ENCODE measurements around the gene ITPA. TPM values are rescaled to one million over a fixed set of nuclear protein-coding genes. Genes with fewer than 3 reads are reported as not detected.

Gene ITPA
- 10 to 100 TPM; 36.0 to 68.3 (median 43.0) TPM for polyA plus RNA-seq

DNA sequence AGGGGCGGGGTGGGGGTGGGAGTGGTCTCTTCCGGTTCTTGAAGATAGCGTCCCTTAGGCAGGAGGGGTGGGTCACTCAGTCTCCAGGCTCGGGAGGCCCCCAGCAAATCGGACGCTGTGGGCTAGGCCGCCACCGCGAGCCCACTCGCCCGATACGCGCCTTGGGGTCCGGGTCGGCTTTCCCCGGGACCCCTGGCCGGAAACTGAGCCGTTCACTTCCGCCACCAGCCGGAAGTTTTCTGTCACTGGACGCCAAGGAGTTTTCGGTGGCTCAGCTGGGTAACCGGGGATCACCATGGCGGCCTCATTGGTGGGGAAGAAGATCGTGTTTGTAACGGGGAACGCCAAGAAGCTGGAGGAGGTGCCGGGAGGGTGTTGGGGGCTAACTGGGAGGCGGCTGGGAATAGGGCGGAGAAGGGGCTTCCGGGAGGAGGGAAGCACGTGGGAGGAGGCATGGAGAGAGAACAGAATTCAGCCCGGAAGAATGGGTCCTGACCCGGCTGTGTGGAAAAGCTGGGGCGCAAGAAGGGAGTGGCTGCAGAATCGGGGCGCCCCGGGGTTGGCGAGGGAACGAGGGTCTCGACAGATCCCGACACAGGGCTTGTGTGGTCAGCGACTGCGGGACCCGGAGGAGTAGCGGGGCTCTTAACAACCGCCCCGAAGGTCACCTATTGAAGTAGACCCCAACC lies at the start of gene ITPA:
Gene ITPA (plus strand): TSS at position 242 of the 689 bp plus-strand sequence. CDS start 54 bp downstream, at position 296.
- H3K27ac ChIP-seq (ENCODE audit: low read depth, low read length): no peak within 1 kb of the TSS
- 1% methylated on average over 40 to 48 of the region's 48 CpGs for WGBS, 3 donors

GRCh38 chr20:3160418-3160817 lies 48.9 kb upstream of the ITPA start:
- 93 to 96% (median 95%) methylated on average over 6 of the region's 6 CpGs for whole genome bisulfite sequencing, 3 donors
- no peak overlapping the region for H3K27ac ChIP-seq (ENCODE audit: low read depth, low read length)

DNA sequence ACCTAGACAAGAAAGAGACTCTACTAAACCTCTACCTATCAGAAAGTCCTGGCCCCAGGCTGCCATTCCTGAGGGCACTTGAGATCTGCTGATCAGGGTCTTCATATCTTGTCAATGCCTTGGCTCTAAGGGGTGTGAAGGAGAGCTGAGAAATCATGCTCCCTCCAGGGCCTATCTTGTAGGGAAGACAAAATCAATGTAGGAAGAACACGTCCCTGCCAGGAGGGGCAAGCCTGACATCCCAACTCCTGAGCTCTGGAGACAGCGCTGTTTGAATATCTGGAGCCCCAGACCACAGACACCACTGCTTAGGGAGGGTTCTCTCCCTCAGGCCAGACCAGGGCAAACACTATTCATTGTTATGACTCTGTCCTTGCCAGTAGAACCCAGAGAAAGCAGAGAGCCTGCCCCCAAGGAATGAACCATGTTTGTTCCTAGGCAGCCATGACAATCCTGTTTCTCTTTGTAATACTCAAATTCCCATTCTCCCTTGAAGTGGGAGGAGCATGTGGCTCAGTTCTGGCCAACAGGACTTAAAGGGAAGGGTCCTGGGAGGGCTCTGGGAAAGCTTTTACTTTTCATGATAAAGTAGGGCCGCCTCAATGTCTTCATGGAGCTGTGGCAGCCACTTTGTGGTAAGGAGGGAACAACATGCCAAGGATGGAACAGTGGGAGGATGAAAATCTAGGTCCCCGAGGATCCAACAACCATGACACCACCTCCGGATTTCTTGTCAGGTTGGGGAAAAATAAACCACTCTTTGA lies 47.8 kb upstream of the ITPA start:
- H3K27ac ChIP-seq (ENCODE audit: low read depth, low read length): no peak overlapping the region
- WGBS, 3 donors: 67 to 82% (median 77%) methylated on average over 5 of the region's 5 CpGs

DNA sequence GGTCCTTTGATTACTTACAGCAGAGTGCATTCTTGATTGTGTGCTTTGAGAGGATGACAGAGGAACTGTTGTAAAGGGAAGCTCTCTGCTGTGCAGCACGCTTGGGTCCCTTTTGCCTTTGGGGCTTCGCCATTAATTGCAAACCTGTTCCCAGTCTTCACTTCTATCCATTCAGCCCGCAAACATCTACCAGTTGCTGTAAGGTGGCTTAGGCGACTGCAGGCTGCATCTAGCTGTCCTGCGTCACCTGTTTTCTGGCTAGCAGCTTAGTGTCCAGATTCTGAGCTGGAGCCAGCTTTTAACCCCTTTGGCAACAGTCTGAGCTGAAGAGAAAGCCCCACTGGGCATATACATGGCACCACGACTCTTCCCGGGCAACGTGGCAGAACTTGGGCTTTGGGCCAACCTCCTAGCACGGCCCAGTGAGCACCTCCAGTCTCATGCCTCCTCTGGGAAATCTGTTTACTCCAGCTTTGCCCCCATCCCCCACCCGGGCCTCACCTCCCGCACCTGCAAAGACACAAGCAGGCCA lies 47.2 kb upstream of the ITPA start:
- WGBS, 3 donors: 29 to 63% (median 63%) methylated on average over 11 of the region's 11 CpGs
- no peak overlapping the region for H3K27ac ChIP-seq (ENCODE audit: low read depth, low read length)

GRCh38 chr20:3163099-3164042 lies 45.9 kb upstream of the ITPA start:
- H3K27ac ChIP-seq (ENCODE audit: low read depth, low read length): no peak overlapping the region
- WGBS, 3 donors: 86 to 92% (median 91%) methylated on average over 14 of the region's 14 CpGs

GRCh38 chr20:3164043-3164762 lies 45.1 kb upstream of the ITPA start:
- 85 to 92% (median 89%) methylated on average over 27 to 32 of the region's 32 CpGs for whole genome bisulfite sequencing, 3 donors
- no peak overlapping the region for H3K27ac ChIP-seq (ENCODE audit: low read depth, low read length)

DNA sequence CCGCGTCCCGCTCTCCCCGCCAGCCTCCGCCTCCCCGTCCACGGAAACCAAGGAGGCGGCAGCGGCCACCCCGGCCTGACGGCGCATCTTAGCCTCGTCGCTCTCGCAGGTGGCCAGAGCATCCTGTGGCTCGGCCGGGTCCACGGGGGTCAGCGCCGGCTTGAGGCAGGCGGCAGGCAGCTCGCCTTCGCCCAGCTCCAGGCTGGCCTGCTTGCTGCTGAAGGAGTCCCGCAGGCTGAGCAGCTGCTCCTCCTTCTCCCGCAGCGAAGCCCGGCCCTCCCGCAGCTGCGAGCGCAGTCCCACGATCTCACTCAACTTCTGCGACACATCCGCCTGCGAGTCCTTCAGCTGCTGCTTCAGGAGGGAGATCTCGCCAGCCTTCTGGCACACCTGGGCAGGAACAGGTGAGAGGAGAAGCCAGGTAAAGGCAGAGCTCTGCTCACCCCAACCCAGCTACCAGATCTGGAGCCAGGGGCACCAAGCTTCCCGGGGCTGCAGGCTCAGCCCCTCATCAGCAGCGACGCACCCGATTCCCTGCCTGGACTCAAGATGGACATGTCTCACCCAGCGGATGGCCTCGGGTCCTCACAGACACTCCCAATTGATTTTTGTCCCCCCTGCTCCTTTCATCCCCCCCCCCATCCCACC lies 44.4 kb upstream of the ITPA start:
- 78 to 94% (median 81%) methylated on average over 41 of the region's 41 CpGs for WGBS, 3 donors
- no peak overlapping the region for H3K27ac ChIP-seq (ENCODE audit: low read depth, low read length)

DNA sequence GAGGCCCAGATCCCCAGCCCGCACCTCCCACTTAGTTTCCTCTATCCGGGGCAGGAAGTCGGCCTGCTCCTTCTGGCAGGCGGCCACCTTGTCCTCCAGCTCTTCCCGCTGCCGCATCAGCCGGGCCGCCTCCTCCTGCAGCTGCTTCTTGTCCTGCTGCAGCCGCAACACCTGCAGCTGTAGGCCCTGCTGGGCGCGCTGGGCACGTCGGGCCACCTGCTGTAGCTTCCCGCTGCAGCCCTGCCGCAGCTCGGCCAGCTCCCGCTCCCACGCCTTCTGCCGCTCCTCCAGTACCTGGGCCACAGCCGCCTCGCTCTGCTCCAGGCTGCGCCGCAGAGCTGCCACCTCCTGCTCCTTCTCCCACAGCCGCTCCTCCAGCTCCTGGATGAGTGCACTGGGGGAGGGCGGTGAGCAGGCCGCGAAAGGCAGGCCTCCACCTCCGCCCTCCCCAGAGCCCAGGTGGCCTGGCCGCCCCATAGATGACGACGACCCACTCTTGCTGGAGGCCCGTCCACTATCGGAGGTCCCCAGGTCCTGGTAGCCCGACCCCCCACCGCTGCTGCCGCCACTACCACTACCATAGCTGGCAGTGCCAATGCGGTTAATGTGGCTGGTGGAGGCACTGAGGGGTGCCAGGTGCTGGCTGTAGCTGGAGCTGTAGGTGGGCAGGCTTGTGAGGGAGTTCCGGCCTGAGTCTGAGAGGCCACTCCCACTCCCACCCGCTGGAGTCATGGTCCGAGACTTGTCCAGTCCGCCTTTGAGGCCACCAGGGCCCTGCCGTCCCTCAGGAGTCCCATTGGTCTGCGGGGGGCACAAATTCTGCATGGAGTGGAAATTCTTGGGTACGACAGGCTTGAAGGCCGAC lies 43.6 kb upstream of the ITPA start:
- 63 to 69% (median 67%) methylated on average over 40 to 45 of the region's 45 CpGs for WGBS, 3 donors
- H3K27ac ChIP-seq (ENCODE audit: low read depth, low read length): no peak overlapping the region

DNA sequence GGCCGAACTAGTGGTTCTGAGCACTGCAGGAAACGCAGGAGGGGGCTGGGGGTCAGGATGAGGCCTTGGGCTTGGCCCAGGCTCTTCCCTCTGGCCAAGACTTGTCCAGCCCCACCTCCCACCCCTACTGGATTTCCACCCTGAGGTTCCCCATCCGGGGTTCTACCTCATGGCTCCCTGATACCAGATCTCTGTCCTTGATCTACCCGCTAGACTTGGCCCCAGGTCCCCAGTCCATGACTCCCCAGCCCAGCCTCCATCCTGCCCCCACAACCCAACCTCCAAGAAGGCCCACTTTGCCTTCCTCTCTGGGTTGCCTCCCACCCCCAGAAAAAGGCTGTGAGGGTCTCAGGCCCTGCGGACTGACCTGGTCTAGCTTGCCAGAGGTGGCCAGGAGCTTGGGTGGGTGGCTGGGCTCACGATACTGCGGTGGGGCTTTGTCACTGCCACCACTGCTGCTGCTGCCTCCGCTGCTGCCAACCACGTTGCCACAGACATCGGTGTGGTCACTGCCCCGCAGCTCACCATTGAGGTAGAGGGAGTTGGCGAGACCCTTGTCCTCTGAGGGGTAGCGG lies 42.9 kb upstream of the ITPA start:
- no peak overlapping the region for H3K27ac ChIP-seq (ENCODE audit: low read depth, low read length)
- 86 to 94% (median 93%) methylated on average over 13 of the region's 13 CpGs for WGBS, 3 donors

- no peak overlapping the region for H3K27ac ChIP-seq (ENCODE audit: low read depth, low read length)
- 95 to 99% (median 98%) methylated on average over 16 of the region's 16 CpGs for WGBS, 3 donors
Observed at GRCh38 chr20:3166913-3167342, 42.4 kb upstream of the ITPA start.

DNA sequence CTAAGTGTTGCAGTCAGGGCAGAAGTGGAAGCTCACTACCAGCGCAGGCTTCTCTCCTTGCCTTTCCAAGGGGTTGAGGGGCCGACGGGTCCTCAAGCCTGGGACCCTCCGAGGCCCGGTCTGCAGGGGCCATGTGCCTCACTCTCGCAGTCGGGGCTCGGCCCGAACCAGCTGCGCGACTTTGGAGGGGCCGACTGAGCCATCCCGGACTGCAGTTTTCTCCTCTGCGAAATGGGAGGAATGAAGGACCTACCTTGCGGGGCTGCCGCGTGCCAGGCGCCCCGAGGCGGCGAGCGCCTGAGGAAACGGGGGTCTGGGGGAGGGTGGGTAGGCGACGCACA lies 41.6 kb upstream of the ITPA start:
- H3K27ac ChIP-seq (ENCODE audit: low read depth, low read length): no peak overlapping the region
- 25 to 61% (median 51%) methylated on average over 15 to 25 of the region's 25 CpGs for WGBS, 3 donors

- H3K27ac ChIP-seq (ENCODE audit: low read depth, low read length): no peak overlapping the region
- WGBS, 3 donors: 14 to 41% (median 36%) methylated on average over 32 to 39 of the region's 39 CpGs
Observed at GRCh38 chr20:3168079-3168828, 41.0 kb upstream of the ITPA start.

DNA sequence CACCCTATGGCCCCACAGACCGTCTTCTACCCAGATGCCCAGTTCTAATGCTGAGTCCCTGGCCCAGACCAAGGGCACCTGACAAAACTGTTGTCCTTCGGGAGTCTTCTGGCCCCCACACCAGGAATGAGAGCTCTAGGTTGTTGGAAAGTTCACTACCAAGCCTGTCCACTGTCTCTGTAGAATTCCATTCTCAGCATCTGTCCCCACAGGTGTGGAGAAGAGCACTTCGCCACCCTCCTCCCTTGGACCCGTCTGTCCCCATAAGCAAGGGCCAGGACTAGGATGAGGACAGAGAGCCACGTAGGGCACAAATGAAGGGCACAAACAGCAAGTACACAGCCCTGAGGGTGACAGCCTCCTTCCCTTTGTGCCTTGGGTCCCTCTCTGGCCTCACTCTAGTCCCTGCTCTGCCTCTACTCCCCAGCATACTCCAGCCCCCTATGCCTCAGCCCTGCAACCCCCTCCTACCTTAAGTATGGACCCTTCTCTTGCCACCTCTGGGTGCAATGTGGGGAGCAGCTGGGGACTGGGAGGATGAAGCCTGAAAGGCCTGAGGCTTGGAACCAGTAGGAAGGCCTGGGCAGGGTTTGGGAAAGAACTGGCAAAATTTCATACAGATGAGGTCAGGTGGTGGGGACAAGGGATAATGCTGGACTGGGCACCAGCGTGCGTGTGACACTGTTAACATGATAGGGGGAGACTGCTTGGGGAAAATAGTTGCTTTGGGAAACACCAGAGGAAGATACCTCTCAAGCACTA lies 40.3 kb upstream of the ITPA start:
- no peak overlapping the region for H3K27ac ChIP-seq (ENCODE audit: low read depth, low read length)
- WGBS, 3 donors: 78 to 82% (median 80%) methylated on average over 7 of the region's 7 CpGs

- no peak overlapping the region for H3K27ac ChIP-seq (ENCODE audit: low read depth, low read length)
- 80 to 87% (median 81%) methylated on average over 14 of the region's 14 CpGs for WGBS, 3 donors
Observed at GRCh38 chr20:3171391-3172125, 37.7 kb upstream of the ITPA start.

Data from adipose tissue (tissue), 3 donors.